AG04450 (cell line): ENCODE results near the gene ACAD9. TPM values are rescaled to one million over a fixed set of nuclear protein-coding genes. Genes with fewer than 3 reads are reported as not detected.

Experiments
- CTCF ChIA-PET: fragments of 300-600, 350-600 bp; formaldehyde crosslinking; extraction: SDS; loops from one replicate; lab custom pipeline; 2022; ENCODE audit warnings: antibody characterized with exemption, inconsistent platforms; lab: Charles Lee
- POLR2A ChIA-PET: fragments of 350-600 bp; formaldehyde crosslinking; extraction: SDS; loops from one replicate; lab custom pipeline; 2021; ENCODE audit warnings: antibody characterized with exemption, inconsistent platforms; lab: Yijun Ruan, JAX
- DNase-seq: peaks from one replicate; pipeline ENCODE4 v3.0.0-alpha.2; 2011; ENCODE audit warnings: low read depth, low spot score
- H3K27ac ChIP-seq: one replicate; pipeline ENCODE4 v1.5.1; 2012; ENCODE audit warnings: low read depth, low read length, control low read depth
- H3K27me3 ChIP-seq: one replicate; pipeline ENCODE4 v1.6.0; 2012; ENCODE audit warnings: low read length; ENCODE audit not compliant: control insufficient read depth, insufficient read depth
- H3K4me3 ChIP-seq: 2 replicates; pipeline ENCODE4 v1.5.1; 2011; ENCODE audit warnings: mild to moderate bottlenecking, low read depth, low read length, control low read depth
- H3K9me3 ChIP-seq: 2 replicates; pipeline ENCODE4 v1.5.1; 2012; ENCODE audit warnings: low read length; ENCODE audit not compliant: control insufficient read depth, insufficient read depth
- CTCF ChIP-seq: IDR thresholded peaks from 2 replicates; pipeline ENCODE4 v1.5.1; 2011; ENCODE audit warnings: low read depth, low read length, control low read depth, inconsistent platforms
- polyA plus RNA-seq: library from polyadenylated mRNA; depleted of rRNA; stranded (reverse); fragments of >200 nt; gene quantifications from 2 replicates; pipeline ENCODE4 v1.2.3, GENCODE V29; 2011

Gene ACAD9
- polyA plus RNA-seq, 1 experiment = 31.0 TPM

DNA sequence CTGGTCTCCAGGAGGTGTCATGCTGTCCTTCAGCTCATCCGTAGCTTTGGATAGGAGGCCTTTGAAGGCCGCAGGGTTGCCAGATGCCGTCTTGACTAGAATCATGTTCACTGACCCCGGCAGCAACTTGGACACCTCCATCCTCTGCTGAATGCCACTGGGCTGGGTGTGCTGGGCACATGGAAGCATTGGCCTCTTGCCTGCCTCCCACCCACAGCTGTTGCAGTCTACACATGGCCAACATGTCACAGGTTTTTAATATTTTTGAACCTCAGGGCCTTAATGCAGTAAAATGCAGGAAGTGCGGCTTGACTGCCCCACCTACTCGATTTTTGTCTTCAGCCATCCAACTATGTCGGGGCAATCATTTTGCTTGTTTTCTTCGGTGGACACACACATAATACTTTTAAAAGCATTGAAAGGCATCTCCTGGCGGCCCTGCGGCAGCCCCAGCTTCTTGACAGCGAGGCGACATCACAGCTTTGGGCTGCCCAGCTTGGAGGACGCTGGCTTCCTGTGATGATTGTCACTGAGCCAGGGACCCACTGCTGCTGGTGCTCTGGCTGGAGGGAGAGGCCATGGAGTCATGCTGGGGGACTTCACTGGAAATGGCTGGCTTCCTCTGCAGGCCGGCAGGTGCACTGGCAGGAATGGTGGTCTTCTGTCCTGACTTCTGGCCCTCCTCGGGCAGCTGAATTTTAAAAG, 31.6 kb upstream of the ACAD9 start:
- POLR2A ChIA-PET = no interaction called here
- peaks cover under 1% of the 10 kb centered on the region; the same call in 1 of the 2 replicates for H3K9me3 ChIP-seq
- CTCF ChIA-PET = interaction anchor here (3.5 to 5.2 kb wide), 2 partner anchors 167 to 230 kb away, joined by 32 to 37 read pairs; no protein-coding TSS in a partner anchor

DNA sequence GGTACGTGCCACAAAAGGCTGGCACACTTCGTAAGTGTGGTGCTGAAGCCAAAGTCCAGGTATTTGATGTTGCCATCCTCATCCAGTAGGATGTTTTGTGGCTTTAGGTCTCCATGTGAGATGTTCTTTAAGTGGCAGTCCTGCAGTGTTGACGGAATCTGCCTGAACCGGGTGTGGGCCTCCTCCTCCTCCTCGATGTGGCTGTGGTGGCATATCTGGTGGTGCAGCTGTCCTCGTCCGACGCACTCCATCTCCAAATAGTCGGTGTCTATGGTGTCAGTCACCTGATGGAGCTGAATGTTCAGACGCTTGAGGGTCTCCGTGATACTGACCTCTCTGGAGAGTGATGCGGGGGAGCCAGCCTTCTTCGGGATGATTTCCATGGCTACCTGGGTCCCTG, 30.5 kb upstream of the ACAD9 start:
- no peak overlapping the region for H3K27ac ChIP-seq
- CTCF ChIA-PET = interaction anchor here (0.6 to 5.2 kb wide), 3 partner anchors 15 to 168 kb away, joined by 5 to 32 read pairs (median 7); no protein-coding TSS in a partner anchor
- H3K9me3 ChIP-seq = peaks cover 12% of the 10 kb centered on the region
- DNase-seq = no peak
- no peaks in the 10 kb centered on the region for H3K27me3 ChIP-seq
- H3K4me3 ChIP-seq = no peak overlapping the region
- POLR2A ChIA-PET = no interaction called here
- no peak for TF ChIP-seq CTCF

More for the DNA sequence above, 31.6 kb upstream of the ACAD9 start:
- no peaks in the 10 kb centered on the region for H3K27me3 ChIP-seq
- DNase-seq = no peak
- H3K4me3 ChIP-seq = no peak overlapping the region
- H3K27ac ChIP-seq = no peak overlapping the region
- TF ChIP-seq CTCF = no peak

DNA sequence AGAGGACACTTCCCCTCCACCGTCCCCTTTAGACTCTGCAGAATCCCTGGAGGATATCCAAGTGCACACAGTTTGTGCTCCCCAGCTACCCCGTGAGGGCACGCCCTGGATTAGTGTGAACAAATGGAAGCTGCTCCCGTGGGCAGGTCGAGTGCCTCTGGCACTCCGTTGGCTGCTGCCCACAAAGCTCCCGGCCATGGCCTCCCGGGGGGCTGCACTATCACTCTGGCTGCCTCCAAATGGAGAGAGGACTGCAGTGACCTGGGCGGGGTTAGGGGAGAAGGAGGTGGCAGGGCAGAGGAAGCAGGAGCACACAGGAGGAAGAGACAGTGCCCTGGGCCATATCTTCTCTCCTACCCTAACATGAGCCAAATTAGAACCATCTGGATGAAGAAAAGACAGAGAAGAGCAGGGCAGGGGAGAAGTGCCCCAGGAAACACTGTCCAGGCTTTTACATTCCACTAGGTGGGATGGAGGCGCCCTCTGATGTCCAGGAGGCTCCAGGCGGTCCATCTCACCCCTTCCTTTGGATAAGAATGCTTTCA, 29.4 kb upstream of the ACAD9 start:
- TF ChIP-seq CTCF = peak; percentile 27; the same call in 1 of the 2 replicates
- POLR2A ChIA-PET = no interaction called here
- H3K4me3 ChIP-seq = no peak overlapping the region
- no peak overlapping the region for H3K27ac ChIP-seq
- peaks cover 20% of the 10 kb centered on the region for H3K9me3 ChIP-seq
- no peak for DNase-seq
- no peaks in the 10 kb centered on the region for H3K27me3 ChIP-seq
- CTCF ChIA-PET = interaction anchor here (1.0 to 1.8 kb wide), 2 partner anchors 169 to 203 kb away, joined by 4 to 7 read pairs; no protein-coding TSS in a partner anchor

- ChIA-PET CTCF (interaction anchor here (1.0 to 1.8 kb wide), 2 partner anchors 170 to 204 kb away, joined by 4 to 7 read pairs; no protein-coding TSS in a partner anchor), POLR2A (no interaction called here)
- Histone ChIP-seq H3K27ac (no peak overlapping the region), H3K9me3 (peaks cover 20% of the 10 kb centered on the region), H3K27me3 (no peaks in the 10 kb centered on the region), H3K4me3 (no peak overlapping the region)
- TF ChIP-seq CTCF = no peak
- DNase-seq = no peak
Measured at GRCh38 chr3:128850544-128850943, 28.9 kb upstream of the ACAD9 start.

- Histone ChIP-seq H3K4me3 (no peak overlapping the region), H3K9me3 (peaks cover 20% of the 10 kb centered on the region), H3K27ac (no peak overlapping the region), H3K27me3 (no peaks in the 10 kb centered on the region)
- TF ChIP-seq CTCF = no peak
- ChIA-PET CTCF (interaction anchor here (0.7 kb wide), 1 partner anchor 171 kb away, joined by 3 read pairs; no protein-coding TSS in a partner anchor), POLR2A (no interaction called here)
- DNase-seq = no peak
Measured at GRCh38 chr3:128851601-128852000, 27.8 kb upstream of the ACAD9 start.
